K562 (cell line): ENCODE results near the gene LMF2. TPM values are rescaled to one million over a fixed set of nuclear protein-coding genes. Genes with fewer than 3 reads are reported as not detected.
A peak's percentile ranks its signal among the peaks of the same experiment; 100 is the strongest.

Experiments used
- CLOCK ChIP-seq: fragments of 250-450 bp; sonication (Bioruptor Pico); IDR thresholded peaks from 2 replicates; pipeline ENCODE4 v1.4.0; 2020; ENCODE audit warnings: mild to moderate bottlenecking, moderate library complexity, borderline replicate concordance
- COPS2 ChIP-seq: fragments of 450-650 bp; conservative IDR thresholded peaks from 2 replicates; pipeline ENCODE4 v1.6.1; 2016; ENCODE audit warnings: mild to moderate bottlenecking, moderate library complexity
- CTCF ChIP-seq, 3 experiments: IDR thresholded peaks in 2 of 3; conservative IDR thresholded peaks in 1 of 3; 2 replicates each; pipeline ENCODE4 v1.5.1; 2011 to 2012; ENCODE audit warnings: low read length in 3 of 3, mild to moderate bottlenecking in 3 of 3, control low read depth in 2 of 3, improper control_type of control experiment in 1 of 3, inconsistent platforms in 1 of 3, low read depth in 1 of 3, mixed read lengths in 1 of 3, moderate library complexity in 1 of 3; ENCODE audit not compliant: insufficient read depth in 2 of 3
- EP400 ChIP-seq: fragments of 450-650 bp; IDR thresholded peaks from 2 replicates; pipeline ENCODE4 v1.6.1; 2017; ENCODE audit warnings: antibody characterized with exemption, mild to moderate bottlenecking, moderate library complexity
- HNRNPH1 ChIP-seq: fragments of 200-400 bp; formaldehyde crosslinking; optimal IDR thresholded peaks from 2 replicates; pipeline ENCODE3; 2017; ENCODE audit warnings: low read depth, mild to moderate bottlenecking, low read length, moderate library complexity
- HOMEZ ChIP-seq: fragments of 250-450 bp; sonication (Bioruptor Pico); IDR thresholded peaks from 2 replicates; pipeline ENCODE4 v1.4.0; 2020; ENCODE audit warnings: mild to moderate bottlenecking, moderate library complexity
- JUND ChIP-seq, 2 experiments: IDR thresholded peaks; 2 replicates in 1 of 2; 3 replicates in 1 of 2; pipeline ENCODE4 v1.6.1; 2011; ENCODE audit warnings: borderline replicate concordance in 2 of 2, low read depth in 2 of 2, low read length in 2 of 2, improper control_type of control experiment in 1 of 2, missing biosample characterization in 1 of 2, missing genetic modification characterization in 1 of 2, missing genetic modification reagents in 1 of 2
- MAFK ChIP-seq: IDR thresholded peaks from 2 replicates; pipeline ENCODE4 v1.6.1; 2011; ENCODE audit warnings: low read length, improper control_type of control experiment
- MAZ ChIP-seq, 2 experiments: fragments of 450-650 bp in 1 of 2; sonication (generic) in 1 of 2; formaldehyde crosslinking; IDR thresholded peaks in 1 of 2; conservative IDR thresholded peaks in 1 of 2; 2 replicates each; pipeline versions ENCODE4 v1.4.0 to v1.5.0; 2020; ENCODE audit warnings: mild to moderate bottlenecking in 1 of 2, missing genetic modification reagents in 1 of 2
- MBD2 ChIP-seq: sonication (generic); IDR thresholded peaks from 2 replicates; pipeline ENCODE4 v1.6.1; 2016; ENCODE audit warnings: low read depth, borderline replicate concordance
- NCOR1 ChIP-seq: fragments of 450-650 bp; IDR thresholded peaks from 2 replicates; pipeline ENCODE4 v1.6.1; 2016; ENCODE audit warnings: mild to moderate bottlenecking, moderate library complexity
- POLR2G ChIP-seq: fragments of 200-400 bp; formaldehyde crosslinking; IDR thresholded peaks from 2 replicates; pipeline ENCODE4 v1.6.1; 2017; ENCODE audit warnings: low read depth, mild to moderate bottlenecking, antibody characterized with exemption, low read length, moderate library complexity
- PTBP1 ChIP-seq: fragments of 200-400 bp; formaldehyde crosslinking; IDR thresholded peaks from 2 replicates; pipeline ENCODE4 v1.6.1; 2017; ENCODE audit warnings: low read depth, low read length
- TAF1 ChIP-seq: IDR thresholded peaks from 2 replicates; pipeline ENCODE4 v1.6.1; 2011; ENCODE audit warnings: mild to moderate bottlenecking, low read length, moderate library complexity; ENCODE audit not compliant: insufficient read depth, control insufficient read depth, severe bottlenecking; ENCODE audit errors: extremely low read depth
- TBL1XR1 ChIP-seq, 2 experiments: IDR thresholded peaks; 2 replicates each; pipeline ENCODE4 v1.6.1; 2012; ENCODE audit warnings: improper control_type of control experiment in 2 of 2, low read length in 2 of 2, mild to moderate bottlenecking in 1 of 2
- TRIM28 ChIP-seq: fragments of 450-650 bp; IDR thresholded peaks from 2 replicates; pipeline ENCODE4 v1.6.1; 2017
- USF1 ChIP-seq: sonication (generic); formaldehyde crosslinking; IDR thresholded peaks from 2 replicates; pipeline ENCODE4 v1.9.0; 2022; ENCODE audit warnings: mild to moderate bottlenecking, missing genetic modification reagents
- XRCC5 ChIP-seq: fragments of 200-400 bp; formaldehyde crosslinking; IDR thresholded peaks from 2 replicates; pipeline ENCODE4 v1.6.1; 2017; ENCODE audit warnings: low read depth, mild to moderate bottlenecking, low read length
- polyA plus RNA-seq, 8 experiments: library from polyadenylated mRNA; depleted of rRNA in 4 of 8; stranded (reverse) in 5 of 8; unstranded in 3 of 8; fragments of >200 nt; fragmentation: Nextera tagmentation in 2 of 8; fragmentation: Illumina TruSeq in 1 of 8; extraction: Ambion mirVana in 2 of 8; extraction: Trizol in 1 of 8; gene quantifications; 2 replicates each; pipeline versions ENCODE4 v1.2.1 to v1.2.3, GENCODE V29; 2011 to 2014; ENCODE audit warnings: inconsistent platforms in 1 of 8, missing spikeins in 1 of 8
- total RNA-seq, 7 experiments: library from RNA; depleted of rRNA in 6 of 7; stranded (reverse); fragments of >200 nt in 6 of 7; fragmentation: Illumina TruSeq in 2 of 7; extraction: Trizol in 2 of 7; gene quantifications; 2 replicates each; pipeline versions ENCODE4 v1.2.1 to v1.2.3, GENCODE V29; 2011 to 2021; ENCODE audit warnings: low replicate concordance in 1 of 7

LMF2 gene
- total and polyA plus RNA-seq, 9 of the 15 experiments (the other 6 are each of a cell fraction or from before 2014, with no cell fraction given), result 0.08 to 37.1 (median 7.6) TPM

GRCh38 chr22:50482107-50483074, 25.1 kb downstream of the LMF2 start (continued):
- TF ChIP-seq NCOR1 (no peak), PTBP1 (no peak), USF1 (CRISPR knock-in tag) (peak; percentile 77), HNRNPH1 (no peak), MAFK (no peak), TBL1XR1 (IDR thresholded peaks at IDR 0.05; ENCODE audit: low read length in 2 of 2) (no peak), POLR2G (peak; percentile 50; the same call in 1 of the 2 replicates), CLOCK (no peak), TRIM28 (no peak), CTCF (IDR thresholded peaks at IDR 0.05 in 2 of 3, conservative IDR thresholded peaks at IDR 0.05 in 1 of 3; ENCODE audit: insufficient read depth in 2 of 3, low read depth in 1 of 3, low read length in 3 of 3) (no peak), COPS2 (no peak), XRCC5 (no peak), MBD2 (no peak), HOMEZ (CRISPR knock-in tag) (no peak), TAF1 (no peak), EP400 (no peak; the same call in 1 of the 2 replicates), JUND (IDR thresholded peaks at IDR 0.05; ENCODE audit: borderline replicate concordance, low read depth, low read length) (no peak), JUND (tag; IDR thresholded peaks at IDR 0.05; ENCODE audit: borderline replicate concordance, low read depth, low read length) (no peak), MAZ (CRISPR knock-in tag; conservative IDR thresholded peaks at IDR 0.05 in 1 of 2, IDR thresholded peaks at IDR 0.05 in 1 of 2) (no peak)
